Sigmoid colon (tissue), 7 donors: ENCODE data around the gene FKBP11. TPM values are rescaled to one million over a fixed set of nuclear protein-coding genes. Genes with fewer than 3 reads are reported as not detected.
A peak's percentile ranks its signal among the peaks of the same experiment; 100 is the strongest.
"Not testable (repeated sequence)": the region's sequence is repeated elsewhere in the genome, so short reads cannot be mapped to it uniquely, and the experiment has no call there.

Source experiments
- DNase-seq: peaks from one replicate; pipeline ENCODE4 v3.0.0-alpha.2; 2019
- H3K27ac ChIP-seq, 4 donors: fragments of 200-600 bp; sonication (generic); one replicate each; pipeline ENCODE4 v1.5.1; 2016 to 2019; ENCODE audit warnings: mild to moderate bottlenecking in 1 of 4
- H3K27me3 ChIP-seq, 3 donors: fragments of 200-600 bp; sonication (generic); one replicate each; pipeline ENCODE4 v1.5.1; 2019; ENCODE audit warnings: mild to moderate bottlenecking in 1 of 3
- H3K36me3 ChIP-seq, 4 donors: fragments of 200-600 bp; sonication (generic); one replicate each; pipeline ENCODE4 v1.5.1; 2016 to 2019
- H3K4me1 ChIP-seq, 4 donors: fragments of 200-600 bp; sonication (generic); one replicate each; pipeline ENCODE4 v1.5.1; 2017 to 2019
- H3K4me3 ChIP-seq, 4 donors: fragments of 200-600 bp; sonication (generic); one replicate each; pipeline ENCODE4 v1.5.1; 2017 to 2019; ENCODE audit warnings: mild to moderate bottlenecking in 2 of 4, moderate library complexity in 1 of 4
- H3K9me3 ChIP-seq, 4 donors: fragments of 200-600 bp in 3 of 4; sonication (generic) in 3 of 4; one replicate each; pipeline versions ENCODE4 v1.5.1 to v1.6.1; 2013 to 2019
- EP300 ChIP-seq, 4 donors: sonication (generic); formaldehyde crosslinking; IDR thresholded peaks; one replicate each; pipeline ENCODE4 v1.6.1; 2017; ENCODE audit warnings: antibody characterized with exemption in 4 of 4
- POLR2A ChIP-seq, 2 donors: fragments of 450-650 bp; IDR thresholded peaks; one replicate each; pipeline ENCODE4 v1.6.1; 2016; ENCODE audit warnings: antibody characterized with exemption in 2 of 2, mild to moderate bottlenecking in 2 of 2, moderate library complexity in 2 of 2
- POLR2AphosphoS5 ChIP-seq, 4 donors: sonication (generic); formaldehyde crosslinking; IDR thresholded peaks; one replicate each; pipeline ENCODE4 v1.6.1; 2017; ENCODE audit warnings: antibody characterized with exemption in 4 of 4
- WGBS, 2 donors: extraction: QIAGEN DNeasy Blood & Tissue Kit; methylation state at CpG; one replicate each; pipeline ENCODE4 v1.1.7; 2013; 5-methylcytosine and 5-hydroxymethylcytosine counted together
- intact Hi-C: fragments of 100-400 bp; cut with DNase I; formaldehyde crosslinking; loops from one replicate; pipeline ENCODE4 v1.15.1; 2023
- polyA plus RNA-seq, 3 donors: library from polyadenylated mRNA; stranded (reverse); fragments of 200-250 nt; gene quantifications; one replicate each; pipeline ENCODE4 v1.2.3, GENCODE V29; 2013
- total RNA-seq, 4 donors: library from RNA; depleted of rRNA; stranded (reverse); fragments of >200 nt; gene quantifications; one replicate each; pipeline ENCODE4 v1.1.0, GENCODE V29; 2016
- TF ChIP-seq, protein P1 (sequence below), 4 experiments: fragments of 450-650 bp in 3 of 4; fragments of 200-600 bp in 1 of 4; IDR thresholded peaks; one replicate each; pipeline ENCODE4 v1.5.1; 2016 to 2019; ENCODE audit warnings: antibody characterized with exemption in 4 of 4, mild to moderate bottlenecking in 3 of 4, moderate library complexity in 2 of 4
- donor health status: healthy with polysubstance abuse.
- donor health status: Bipolar disorder and iron deficiency.
- donor health status: healthy.

Gene FKBP11
- total and polyA plus RNA-seq, 7 donors: 4.6 to 50.2 (median 7.5) TPM

DNA sequence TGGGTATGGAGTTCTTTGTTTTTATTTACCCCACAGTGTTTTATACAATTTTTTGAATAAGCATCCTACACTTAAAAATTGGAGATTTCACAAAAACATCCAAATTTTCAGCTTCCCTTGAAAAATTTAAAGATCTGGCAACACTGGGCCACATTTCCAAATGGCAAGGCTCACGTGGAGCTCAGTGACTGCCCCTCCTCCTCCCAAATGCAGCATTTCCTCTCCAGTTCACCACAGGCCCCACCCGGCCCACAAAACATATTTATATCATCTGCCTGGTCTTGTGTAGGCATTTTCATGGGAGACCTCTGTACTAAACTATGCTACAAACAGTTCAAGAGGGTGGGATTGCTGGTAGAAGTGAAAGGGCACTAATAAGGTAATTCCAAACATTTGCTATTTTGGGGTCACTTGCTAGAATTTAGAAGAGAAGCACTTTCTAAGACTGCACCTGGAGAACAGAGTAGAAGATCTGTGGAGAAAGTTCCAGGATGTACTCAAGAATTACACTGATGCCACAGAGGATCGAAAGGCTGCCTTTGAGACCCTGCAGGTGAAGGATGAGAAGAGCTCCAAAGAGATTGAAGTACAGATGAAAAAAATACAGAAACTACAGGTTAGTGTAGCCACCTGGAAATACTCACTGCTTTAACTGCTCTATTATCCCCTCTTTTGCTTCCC is 7.3 kb downstream of the FKBP11 start:
- Histone ChIP-seq H3K4me1 (no peaks in the 10 kb centered on the region), H3K9me3 (no peaks in the 10 kb centered on the region), H3K36me3 (no peaks in the 10 kb centered on the region), H3K27ac (no peak overlapping the region), H3K27me3 (no peaks in the 10 kb centered on the region), H3K4me3 (no peak overlapping the region)
- DNase-seq: no peak
- 43 to 59% methylated on average over 3 of the region's 3 CpGs for WGBS, 2 donors
- TF ChIP-seq EP300 (IDR thresholded peaks at IDR 0.05) (no peak), POLR2A (IDR thresholded peaks at IDR 0.05) (no peak), POLR2AphosphoS5 (IDR thresholded peaks at IDR 0.05) (no peak)
- TF ChIP-seq, protein P1, sequence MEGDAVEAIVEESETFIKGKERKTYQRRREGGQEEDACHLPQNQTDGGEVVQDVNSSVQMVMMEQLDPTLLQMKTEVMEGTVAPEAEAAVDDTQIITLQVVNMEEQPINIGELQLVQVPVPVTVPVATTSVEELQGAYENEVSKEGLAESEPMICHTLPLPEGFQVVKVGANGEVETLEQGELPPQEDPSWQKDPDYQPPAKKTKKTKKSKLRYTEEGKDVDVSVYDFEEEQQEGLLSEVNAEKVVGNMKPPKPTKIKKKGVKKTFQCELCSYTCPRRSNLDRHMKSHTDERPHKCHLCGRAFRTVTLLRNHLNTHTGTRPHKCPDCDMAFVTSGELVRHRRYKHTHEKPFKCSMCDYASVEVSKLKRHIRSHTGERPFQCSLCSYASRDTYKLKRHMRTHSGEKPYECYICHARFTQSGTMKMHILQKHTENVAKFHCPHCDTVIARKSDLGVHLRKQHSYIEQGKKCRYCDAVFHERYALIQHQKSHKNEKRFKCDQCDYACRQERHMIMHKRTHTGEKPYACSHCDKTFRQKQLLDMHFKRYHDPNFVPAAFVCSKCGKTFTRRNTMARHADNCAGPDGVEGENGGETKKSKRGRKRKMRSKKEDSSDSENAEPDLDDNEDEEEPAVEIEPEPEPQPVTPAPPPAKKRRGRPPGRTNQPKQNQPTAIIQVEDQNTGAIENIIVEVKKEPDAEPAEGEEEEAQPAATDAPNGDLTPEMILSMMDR (IDR thresholded peaks at IDR 0.05): no peak
- intact Hi-C loops: no loop called here

DNA sequence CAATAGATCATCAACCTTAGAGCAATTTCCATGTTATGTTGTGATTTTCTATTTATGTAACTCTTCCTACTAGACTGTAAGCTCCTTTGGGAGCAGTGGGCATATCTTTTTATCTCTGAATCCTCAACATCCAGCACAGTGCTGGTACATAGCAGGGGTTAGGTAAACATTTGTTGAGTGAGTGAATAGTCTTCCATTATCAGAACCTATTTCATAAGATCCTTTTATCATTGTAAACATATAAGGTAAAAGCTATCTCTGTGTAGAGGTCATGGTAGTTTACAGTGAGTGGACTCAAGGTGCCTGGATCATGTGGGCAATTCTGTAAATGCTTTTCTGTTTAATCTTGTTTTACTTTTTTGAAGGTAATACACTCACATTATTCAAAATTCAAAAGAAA is 15.1 kb downstream of the FKBP11 start:
- Histone ChIP-seq H3K27me3 (no peaks in the 10 kb centered on the region), H3K36me3 (no peaks in the 10 kb centered on the region), H3K9me3 (no peaks in the 10 kb centered on the region), H3K4me3 (no peak overlapping the region), H3K4me1 (no peaks in the 10 kb centered on the region), H3K27ac (no peak overlapping the region)
- no peak for DNase-seq
- TF ChIP-seq, protein P1 (IDR thresholded peaks at IDR 0.05): no peak
- TF ChIP-seq POLR2AphosphoS5 (IDR thresholded peaks at IDR 0.05) (no peak), EP300 (IDR thresholded peaks at IDR 0.05) (no peak), POLR2A (IDR thresholded peaks at IDR 0.05) (no peak)
- intact Hi-C loops: no loop called here

DNA sequence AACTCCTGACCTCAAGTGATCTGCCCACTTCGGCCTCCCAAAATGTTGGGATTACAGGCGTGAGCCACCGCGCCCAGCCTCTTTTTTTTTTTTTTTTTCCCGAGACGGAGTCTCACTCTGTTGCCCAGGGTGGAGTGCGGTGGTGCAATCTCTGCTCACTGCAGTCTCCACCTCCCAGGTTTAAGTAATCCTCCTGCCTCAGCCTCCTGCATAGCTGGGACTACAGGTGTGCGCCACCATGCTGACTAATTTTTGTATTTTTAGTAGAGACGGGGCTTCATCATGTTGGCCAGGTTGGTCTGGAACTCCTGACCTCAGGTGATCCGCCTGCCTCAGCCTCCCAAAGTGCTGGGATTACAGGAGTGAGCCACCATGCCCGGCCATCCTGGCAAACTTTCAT is 15.6 kb downstream of the FKBP11 start:
- H3K27ac ChIP-seq, intact Hi-C loops, H3K36me3 ChIP-seq, DNase-seq, H3K9me3 ChIP-seq, H3K4me1 ChIP-seq, H3K27me3 ChIP-seq, H3K4me3 ChIP-seq: not testable (repeated sequence)
- 85 to 88% methylated on average over 11 of the region's 11 CpGs for WGBS, 2 donors

DNA sequence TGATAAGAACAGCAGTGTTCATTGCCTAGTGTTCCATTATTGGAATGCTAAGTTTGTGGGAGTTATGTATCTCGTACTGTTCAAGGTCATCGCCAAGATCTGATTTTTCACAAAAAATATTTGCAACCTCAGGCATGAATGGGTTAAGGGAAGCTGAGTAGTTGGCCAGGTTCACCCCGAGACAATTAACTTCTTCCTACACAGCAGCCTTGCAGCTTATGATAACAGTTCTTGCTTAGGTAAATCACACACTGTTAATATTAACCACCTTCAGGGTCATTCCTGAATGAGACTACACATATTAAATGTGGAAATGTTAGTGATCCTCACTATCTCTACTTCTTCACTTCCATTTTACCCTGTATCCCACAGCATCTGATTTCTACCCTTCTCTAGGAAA is 18.0 kb downstream of the FKBP11 start:
- no peak overlapping the region for H3K27ac ChIP-seq
- intact Hi-C loops: no loop called here
- H3K9me3 ChIP-seq: no peaks in the 10 kb centered on the region
- WGBS, 2 donors: 31 to 55% methylated on average over 3 of the region's 3 CpGs
- DNase-seq: no peak
- TF ChIP-seq, protein P1 (IDR thresholded peaks at IDR 0.05): no peak
- no peak for TF ChIP-seq EP300 (IDR thresholded peaks at IDR 0.05)
- TF ChIP-seq POLR2A (IDR thresholded peaks at IDR 0.05): no peak
- TF ChIP-seq POLR2AphosphoS5 (IDR thresholded peaks at IDR 0.05): no peak
- no peaks in the 10 kb centered on the region for H3K36me3 ChIP-seq
- H3K4me3 ChIP-seq: no peak overlapping the region
- no peaks in the 10 kb centered on the region for H3K27me3 ChIP-seq
- H3K4me1 ChIP-seq: peaks cover 0 to 8% (median 2%) of the 10 kb centered on the region in 4 donors

DNA sequence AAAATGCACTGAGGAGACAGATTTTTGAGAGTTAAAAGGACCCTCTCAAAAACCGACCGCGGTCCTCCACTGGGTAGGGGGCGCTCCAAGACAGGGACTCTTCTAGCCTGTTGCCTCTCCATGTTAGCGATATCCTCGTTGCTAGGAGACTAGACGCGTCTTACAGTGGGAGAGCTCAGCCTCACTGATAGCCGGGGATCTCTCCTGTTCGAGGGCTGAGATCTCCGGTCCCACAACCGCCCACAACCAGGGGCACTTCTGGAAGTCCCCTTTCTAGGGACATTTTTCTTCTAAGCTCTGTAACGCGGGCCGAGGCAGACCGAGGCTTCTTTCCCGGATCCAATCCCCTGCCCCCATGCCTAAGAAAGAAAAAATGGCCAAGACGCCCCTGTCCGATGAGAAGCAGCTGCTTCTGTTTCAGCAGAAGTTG is 21.3 kb downstream of the FKBP11 start:
- DNase-seq: peak; percentile 84
- 1 to 5% methylated on average over 19 of the region's 19 CpGs for WGBS, 2 donors
- Histone ChIP-seq H3K27me3 (no peaks in the 10 kb centered on the region), H3K4me1 (peaks cover 0 to 8% (median 2%) of the 10 kb centered on the region in 4 donors), H3K36me3 (no peaks in the 10 kb centered on the region), H3K9me3 (no peaks in the 10 kb centered on the region), H3K4me3 (peak overlapping the region; percentile 5 to 43 (median 38)), H3K27ac (no peak overlapping the region)
- intact Hi-C loops: loop anchor here (5.0 kb wide), 1 partner anchor 33 kb away; no protein-coding TSS in a partner anchor
- TF ChIP-seq, protein P1 (IDR thresholded peaks at IDR 0.05): peak in 1 of 4 experiments; percentile 55
- no peak for TF ChIP-seq POLR2A (IDR thresholded peaks at IDR 0.05)
